Stimulated activated CD4-positive, alpha-beta T cell treated with anti-CD3 and anti-CD28 coated beads, Interleukin-4, amount 100 ng/mL, for 48 hours (primary cell): ENCODE measurements around the gene RPL35A.
"Not testable (repeated sequence)": the region's sequence is repeated elsewhere in the genome, so short reads cannot be mapped to it uniquely, and the experiment has no call there.

Experiments used
- DNase-seq, 2 donors: peaks; one replicate each; pipeline ENCODE4 v3.0.0-alpha.2; 2020; ENCODE audit warnings: low read depth in 2 of 2

RPL35A gene

GRCh38 chr3:197952440-197952839, 2.5 kb downstream of the RPL35A start:
- no peak for DNase-seq

DNA sequence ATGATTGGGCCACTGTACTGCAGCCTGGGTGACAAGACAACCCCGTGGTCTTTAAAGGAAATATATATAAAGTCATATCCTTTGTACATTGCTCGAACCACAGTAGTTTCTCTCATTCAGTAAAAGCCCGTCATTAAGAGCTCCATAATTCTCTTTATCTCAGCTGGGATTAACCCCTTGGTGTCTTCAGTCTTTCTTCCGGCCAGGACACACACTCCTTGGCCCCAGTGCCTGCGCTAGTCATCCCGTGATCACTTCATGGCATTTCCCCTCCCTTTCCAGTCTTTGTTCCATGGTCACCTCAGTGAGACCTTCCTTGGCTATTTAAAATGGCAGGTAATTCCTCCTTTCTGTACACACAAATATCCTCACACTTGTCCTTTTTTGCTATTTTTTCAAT, 3.3 kb downstream of the RPL35A start:
- no peak for DNase-seq

- DNase-seq, result no peak
Measured at GRCh38 chr3:197953881-197954280, 3.9 kb downstream of the RPL35A start.

- DNase-seq, result no peak
Measured at GRCh38 chr3:197955892-197956477, 6.0 kb downstream of the RPL35A start.

GRCh38 chr3:197956626-197956988, 6.6 kb downstream of the RPL35A start:
- DNase-seq, result no peak

- DNase-seq, result no peak
Measured at GRCh38 chr3:197957790-197958133, 7.8 kb downstream of the RPL35A start.

- DNase-seq, result no peak
Measured at GRCh38 chr3:197958346-197958745, 8.4 kb downstream of the RPL35A start.

DNA sequence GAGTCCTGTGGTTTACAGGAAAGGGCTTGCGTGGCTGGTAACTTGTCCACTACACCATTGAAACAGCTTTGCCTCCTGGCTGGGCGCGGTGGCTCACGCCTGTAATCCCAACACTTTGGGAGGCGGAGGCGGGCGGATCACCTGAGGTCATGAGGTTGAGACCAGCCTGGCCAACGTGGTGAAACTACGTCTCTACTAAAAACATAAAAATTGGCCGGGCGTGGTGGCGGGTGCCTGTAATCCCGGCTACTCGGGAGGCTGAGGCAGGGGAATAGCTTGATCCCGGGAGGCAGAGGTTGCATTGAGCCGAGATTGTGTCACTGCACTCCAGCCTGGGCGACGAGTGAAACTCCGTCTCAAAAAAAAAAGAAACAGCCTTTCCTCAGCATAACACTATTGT, 8.9 kb downstream of the RPL35A start:
- not testable (repeated sequence) for DNase-seq

DNA sequence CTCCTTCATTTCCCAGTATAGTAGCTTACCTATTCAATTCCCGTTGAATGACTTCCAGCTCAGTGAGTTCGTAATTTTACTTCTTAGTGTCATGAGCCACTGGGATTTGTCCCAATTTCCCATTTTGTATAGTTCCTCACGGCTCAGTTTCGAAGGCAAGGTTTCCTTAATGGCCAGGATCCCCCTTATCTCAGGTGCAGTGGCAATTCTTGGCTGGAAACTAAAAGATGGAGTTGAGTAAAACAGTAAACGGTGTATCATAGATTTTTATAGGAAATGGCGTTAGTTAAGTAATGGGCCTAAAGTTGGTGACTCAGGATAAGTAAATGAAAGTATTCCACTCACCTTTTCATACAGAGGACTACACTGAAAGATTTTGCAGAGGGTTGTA, 9.5 kb downstream of the RPL35A start:
- DNase-seq, result no peak

DNA sequence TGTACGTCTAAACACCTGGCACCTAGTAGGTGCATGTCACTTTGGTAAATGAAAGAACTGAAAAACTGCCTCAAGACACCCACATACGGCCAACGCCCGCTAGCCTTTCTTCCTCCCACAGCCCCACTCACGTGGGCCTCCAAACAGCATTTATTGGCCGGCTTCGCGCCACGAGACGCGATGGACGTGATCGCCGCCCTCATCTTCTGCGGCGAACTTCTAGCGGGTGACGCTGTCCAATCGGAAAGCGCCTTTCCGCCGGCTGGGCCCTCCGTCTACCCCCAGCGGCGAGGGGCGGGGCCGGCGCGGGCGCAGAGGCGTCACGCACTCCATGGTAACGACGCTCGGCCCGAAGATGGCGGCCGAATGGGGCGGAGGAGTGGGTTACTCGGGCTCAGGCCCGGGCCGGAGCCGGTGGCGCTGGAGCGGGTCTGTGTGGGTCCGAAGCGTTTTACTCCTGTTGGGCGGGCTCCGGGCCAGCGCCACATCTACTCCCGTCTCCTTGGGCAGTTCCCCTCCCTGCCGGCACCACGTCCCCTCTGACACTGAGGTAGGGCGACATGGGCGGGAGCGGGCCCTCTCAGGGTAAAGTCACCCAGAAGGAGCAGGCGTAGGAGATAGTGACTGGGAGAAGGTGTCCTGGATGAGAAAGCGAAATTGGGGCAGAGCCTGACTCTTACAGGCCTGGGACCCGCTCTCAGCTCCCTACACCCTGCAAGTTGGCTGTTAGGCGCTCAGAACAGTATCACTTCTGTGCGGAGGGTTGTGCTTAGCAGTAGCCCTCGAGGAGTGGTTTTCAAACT, 10.1 kb downstream of the RPL35A start, which contains the start of gene LMLN:
LMLN (plus strand) TSS at position 327 of the 803 bp plus-strand sequence; CDS start at position 356, 29 bp downstream.
- peak; percentile 92 to 95 for DNase-seq

DNA sequence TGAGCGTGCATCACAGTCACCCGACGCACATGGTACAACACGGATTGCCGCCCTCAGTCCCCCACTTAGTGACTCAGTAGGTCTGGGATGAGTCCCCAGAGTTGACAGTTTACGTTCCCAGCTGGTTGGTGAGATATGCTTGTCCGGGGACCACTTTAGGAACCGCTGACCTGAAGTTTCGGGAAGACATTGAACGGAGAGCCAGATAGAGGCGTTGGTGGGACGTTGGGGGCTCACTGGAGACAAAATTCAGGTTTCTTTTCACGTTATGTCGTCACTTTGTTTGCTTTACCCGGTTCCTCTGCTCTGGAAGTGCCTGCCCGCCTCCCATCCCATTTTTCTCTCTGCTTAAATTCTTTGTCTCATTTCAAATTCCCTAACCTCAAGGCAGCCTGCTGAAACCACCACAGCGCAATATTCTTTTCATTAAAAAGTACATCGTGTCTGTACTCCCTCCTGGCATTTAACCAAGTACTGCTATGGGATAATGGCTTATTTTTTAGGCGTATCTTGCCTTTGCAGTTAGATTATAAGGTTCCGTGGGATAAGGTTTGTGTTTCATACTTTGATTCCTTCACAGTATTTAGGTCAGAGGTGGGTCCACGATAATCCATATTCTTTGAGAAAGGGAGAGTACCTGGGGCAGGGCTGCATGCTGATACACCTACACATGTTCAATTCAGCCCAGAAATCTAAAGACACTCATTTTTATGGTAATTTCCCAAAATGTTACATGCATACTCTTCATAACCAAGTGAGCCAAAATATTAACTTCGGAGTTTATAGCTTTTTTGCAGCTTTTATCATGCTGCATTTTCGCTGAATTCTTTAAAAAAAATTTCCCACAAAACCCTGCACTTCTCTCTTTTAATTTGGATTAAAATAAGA, 10.9 kb downstream of the RPL35A start:
- peak in 1 of 2 donors; percentile 37 for DNase-seq

DNA sequence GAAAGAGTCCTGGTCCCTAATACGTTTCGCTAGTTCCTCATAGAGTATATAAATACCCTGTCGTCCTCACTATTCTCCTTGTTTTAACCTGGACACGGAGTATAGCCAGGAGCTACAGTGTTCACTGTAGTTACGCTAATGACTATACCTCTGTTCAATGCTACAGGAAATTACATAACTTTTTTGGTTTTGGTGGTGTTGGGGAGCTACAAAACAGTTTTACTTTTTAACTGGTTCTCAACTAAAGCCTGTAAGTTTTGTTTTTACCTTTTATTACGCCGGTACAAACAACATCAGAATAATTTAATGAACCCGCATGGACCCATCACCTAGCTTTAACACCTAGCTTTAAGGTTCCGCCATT, 11.6 kb downstream of the RPL35A start:
- DNase-seq, result no peak

DNA sequence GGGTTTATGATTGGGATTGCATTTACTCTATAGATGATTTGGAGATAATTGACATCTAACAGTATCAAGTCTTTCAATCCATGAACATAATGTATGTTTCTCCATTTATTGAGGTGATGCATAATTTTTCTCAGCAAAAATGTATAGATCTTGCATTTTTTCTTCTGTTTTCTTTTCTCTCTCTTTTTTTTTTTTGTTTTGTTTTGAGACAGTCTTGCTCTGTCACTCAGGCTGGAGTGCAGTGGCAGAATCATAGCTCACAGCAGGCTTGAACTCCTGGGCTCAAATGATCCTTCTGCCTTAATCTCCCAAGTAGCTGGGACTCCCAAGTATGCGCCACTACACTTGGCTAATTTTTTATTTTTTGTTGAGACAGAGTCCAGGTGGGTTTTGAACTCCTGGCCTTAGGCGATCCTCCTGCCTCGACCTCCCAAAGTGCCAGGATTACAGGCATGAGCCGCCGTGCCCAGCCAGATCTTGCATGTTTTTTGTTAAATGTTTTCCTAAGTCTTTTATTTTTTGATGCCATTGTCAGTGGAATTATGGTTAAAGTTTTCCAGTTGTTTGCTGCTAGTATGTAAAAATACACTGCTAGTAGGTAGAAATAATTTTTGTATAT, 13.1 kb downstream of the RPL35A start:
- DNase-seq, result no peak

DNA sequence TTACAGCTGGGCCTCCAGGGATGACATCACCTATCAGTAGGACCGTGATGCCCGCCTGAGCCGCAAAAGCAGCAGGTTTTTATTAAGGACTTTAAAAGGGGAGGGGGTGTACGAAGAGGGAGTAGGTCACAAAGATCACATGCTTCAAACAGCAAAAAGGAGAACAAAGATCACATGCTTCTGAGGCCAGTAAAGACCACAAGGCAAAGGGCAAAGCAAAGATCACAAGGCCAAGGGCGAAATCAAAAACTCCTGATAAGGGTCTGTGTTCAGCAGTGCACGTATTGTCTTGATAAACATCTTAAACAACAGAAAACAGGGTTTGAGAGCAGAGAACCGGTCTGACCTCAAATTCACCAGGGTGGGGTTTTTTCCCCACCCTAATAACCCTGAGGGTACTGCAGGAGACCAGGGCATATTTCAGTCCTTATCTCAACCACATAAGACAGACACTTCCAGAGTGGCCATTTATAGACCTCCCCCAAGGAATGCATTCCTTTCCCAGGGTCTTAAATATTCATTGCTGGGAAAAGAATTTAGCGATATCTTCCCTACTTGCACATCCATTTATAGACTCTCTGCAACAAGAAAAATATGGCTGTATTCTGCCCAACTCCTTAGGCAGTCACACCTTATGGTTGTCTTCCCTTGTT, 17.5 kb downstream of the RPL35A start:
- not testable (repeated sequence) for DNase-seq

DNA sequence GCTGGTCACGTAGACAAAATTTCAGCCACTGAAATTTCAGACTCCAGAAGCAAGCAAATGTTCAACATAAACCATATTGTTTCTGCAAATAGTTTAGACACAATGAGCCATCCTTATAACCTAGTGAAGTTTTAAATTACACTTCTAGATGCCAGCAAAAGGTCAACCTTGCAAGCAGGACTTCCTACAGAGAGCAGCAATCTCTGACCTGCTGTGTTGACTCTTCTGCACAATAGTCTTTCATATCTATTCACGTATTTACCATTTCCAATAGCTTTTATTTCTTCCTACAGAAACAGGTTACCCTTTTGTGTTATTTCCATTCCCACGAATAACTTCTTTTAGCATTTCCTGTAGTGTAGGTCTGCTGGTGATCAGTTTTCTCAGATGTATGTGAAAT, 20.6 kb downstream of the RPL35A start:
- no peak for DNase-seq

DNA sequence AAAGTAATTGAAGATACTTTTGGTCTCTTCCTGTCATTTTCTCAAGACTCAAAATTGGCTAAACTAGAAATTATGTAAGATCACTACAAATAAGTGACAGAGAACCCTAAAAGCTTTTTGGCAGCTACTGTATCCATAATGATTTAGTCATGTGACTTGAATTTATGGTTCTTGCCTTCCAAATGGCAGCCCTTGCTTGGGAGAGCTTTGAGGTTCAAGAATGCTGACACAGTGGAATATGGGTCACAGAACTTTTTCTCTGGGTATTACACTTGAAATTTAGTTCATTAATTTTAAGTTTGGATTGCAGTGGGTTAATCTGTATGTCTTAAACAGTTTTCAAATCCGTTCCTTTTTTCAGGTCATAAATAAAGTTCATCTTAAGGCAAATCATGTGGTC, 24.0 kb downstream of the RPL35A start:
- DNase-seq, result no peak

DNA sequence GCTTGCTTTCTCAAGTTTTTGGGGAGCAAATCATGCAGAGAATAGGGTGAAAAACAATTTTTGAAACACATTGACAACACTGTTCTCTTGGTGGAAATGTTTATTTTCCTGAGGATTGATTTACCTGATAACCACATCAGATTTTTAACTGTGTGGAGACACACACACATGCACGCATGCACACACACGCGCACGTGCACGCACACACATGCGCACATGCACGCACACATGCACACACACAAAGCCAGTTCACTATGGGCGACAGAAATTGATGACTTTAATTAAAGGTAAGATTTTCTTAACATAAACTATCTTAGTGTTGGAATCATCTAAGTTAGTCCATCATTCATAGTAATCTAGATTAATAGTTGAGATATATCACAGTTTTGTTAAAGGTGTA, 25.3 kb downstream of the RPL35A start:
- DNase-seq, result no peak

GRCh38 chr3:197983076-197983475, 33.1 kb downstream of the RPL35A start:
- no peak for DNase-seq

DNA sequence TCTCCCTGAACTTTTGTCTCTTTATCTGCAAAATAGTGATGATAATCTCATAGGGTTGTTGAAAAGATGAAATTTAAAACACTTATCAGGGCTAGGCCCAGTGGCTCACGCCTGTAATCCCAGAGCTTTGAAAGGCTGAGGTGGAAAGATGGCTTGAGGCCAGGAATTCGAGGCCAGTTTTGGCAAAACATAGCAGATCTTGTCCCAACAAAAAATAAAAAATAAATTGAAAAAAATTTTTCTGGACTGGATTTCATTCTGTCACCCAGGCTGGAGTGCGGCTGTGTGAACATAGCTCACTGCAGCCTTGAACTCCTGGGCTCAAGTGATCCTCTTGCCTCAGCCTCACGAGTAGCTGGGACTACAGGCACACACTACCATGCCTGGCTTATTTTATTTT, 39.7 kb downstream of the RPL35A start:
- DNase-seq, result no peak

- no peak for DNase-seq
Measured at GRCh38 chr3:197994736-197995135, 44.7 kb downstream of the RPL35A start.

- DNase-seq, result no peak
Measured at GRCh38 chr3:197996855-197997254, 46.9 kb downstream of the RPL35A start.

DNA sequence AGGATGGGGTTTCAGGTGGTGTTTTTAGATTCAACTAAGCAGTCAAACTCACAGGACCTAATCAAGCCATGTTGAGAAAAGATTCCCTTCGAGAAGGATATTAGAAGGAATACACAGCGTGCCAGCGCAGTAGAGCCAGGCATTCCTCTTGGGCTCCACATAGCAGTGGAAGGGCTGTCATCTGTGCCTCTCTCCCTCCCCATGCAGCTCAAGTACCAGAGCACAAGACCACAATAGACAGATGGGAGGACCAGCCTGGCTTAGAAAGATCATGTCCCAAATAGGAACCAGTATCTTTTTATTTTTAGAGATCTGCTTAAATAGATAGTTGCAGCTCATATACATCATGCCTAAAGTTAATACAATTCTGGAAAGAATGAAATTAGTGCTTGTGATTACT, 47.9 kb downstream of the RPL35A start:
- DNase-seq, result no peak
